Upper lobe of left lung (tissue), 4 donors: ENCODE data around the gene SOX14.

Experiments
- EP300 ChIP-seq, 4 donors: sonication (generic); formaldehyde crosslinking; IDR thresholded peaks; one replicate each; pipeline ENCODE4 v1.5.1; 2017; ENCODE audit warnings: antibody characterized with exemption in 4 of 4, control low read depth in 2 of 4
- POLR2A ChIP-seq, 4 donors: fragments of 450-650 bp; IDR thresholded peaks; one replicate each; pipeline ENCODE4 v1.5.1; 2016 to 2017; ENCODE audit warnings: antibody characterized with exemption in 4 of 4, mild to moderate bottlenecking in 2 of 4
- POLR2AphosphoS5 ChIP-seq, 2 donors: sonication (generic); formaldehyde crosslinking; IDR thresholded peaks; one replicate each; pipeline ENCODE4 v1.5.1; 2017; ENCODE audit warnings: antibody characterized with exemption in 2 of 2
- TF ChIP-seq, protein P1 (sequence below), 6 experiments: fragments of 450-650 bp in 4 of 6; fragments of 200-600 bp in 2 of 6; sonication (generic) in 2 of 6; IDR thresholded peaks; one replicate each; pipeline ENCODE4 v1.5.1; 2016 to 2019; ENCODE audit warnings: antibody characterized with exemption in 6 of 6

DNA sequence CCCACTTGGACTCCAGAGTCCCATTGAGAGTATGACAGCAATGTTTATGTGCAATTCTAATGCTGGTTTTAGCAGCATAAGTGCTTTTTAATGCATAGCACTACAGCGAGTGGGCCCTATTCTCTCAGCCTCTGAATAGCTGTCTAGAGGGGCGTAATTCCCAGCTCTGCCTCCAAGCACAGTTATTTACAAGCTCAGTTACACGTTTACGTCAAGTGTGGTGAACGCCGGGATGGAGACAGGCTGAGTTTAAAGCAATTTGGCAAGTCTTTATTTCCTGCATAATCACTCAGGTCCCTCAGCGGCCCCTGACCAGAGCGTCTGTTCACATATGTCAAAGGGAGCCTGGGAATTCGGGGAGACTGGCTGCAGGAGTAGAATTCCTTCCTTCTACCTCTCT lies 43.9 kb downstream of the SOX14 start:
- TF ChIP-seq POLR2A (IDR thresholded peaks at IDR 0.05): no peak
- TF ChIP-seq, protein P1, sequence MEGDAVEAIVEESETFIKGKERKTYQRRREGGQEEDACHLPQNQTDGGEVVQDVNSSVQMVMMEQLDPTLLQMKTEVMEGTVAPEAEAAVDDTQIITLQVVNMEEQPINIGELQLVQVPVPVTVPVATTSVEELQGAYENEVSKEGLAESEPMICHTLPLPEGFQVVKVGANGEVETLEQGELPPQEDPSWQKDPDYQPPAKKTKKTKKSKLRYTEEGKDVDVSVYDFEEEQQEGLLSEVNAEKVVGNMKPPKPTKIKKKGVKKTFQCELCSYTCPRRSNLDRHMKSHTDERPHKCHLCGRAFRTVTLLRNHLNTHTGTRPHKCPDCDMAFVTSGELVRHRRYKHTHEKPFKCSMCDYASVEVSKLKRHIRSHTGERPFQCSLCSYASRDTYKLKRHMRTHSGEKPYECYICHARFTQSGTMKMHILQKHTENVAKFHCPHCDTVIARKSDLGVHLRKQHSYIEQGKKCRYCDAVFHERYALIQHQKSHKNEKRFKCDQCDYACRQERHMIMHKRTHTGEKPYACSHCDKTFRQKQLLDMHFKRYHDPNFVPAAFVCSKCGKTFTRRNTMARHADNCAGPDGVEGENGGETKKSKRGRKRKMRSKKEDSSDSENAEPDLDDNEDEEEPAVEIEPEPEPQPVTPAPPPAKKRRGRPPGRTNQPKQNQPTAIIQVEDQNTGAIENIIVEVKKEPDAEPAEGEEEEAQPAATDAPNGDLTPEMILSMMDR (IDR thresholded peaks at IDR 0.05): no peak
- no peak for TF ChIP-seq POLR2AphosphoS5 (IDR thresholded peaks at IDR 0.05)
- TF ChIP-seq EP300 (IDR thresholded peaks at IDR 0.05): no peak
